Adrenal gland (tissue), 12 donors: ENCODE measurements around the gene OSR1. TPM values are rescaled to one million over a fixed set of nuclear protein-coding genes. Genes with fewer than 3 reads are reported as not detected.

Experiments used
- DNase-seq, 7 donors: peaks; one replicate each; pipeline ENCODE4 v3.0.0-alpha.2; 2019 to 2020
- H3K27ac ChIP-seq, 5 donors: fragments of 200-600 bp; sonication (generic) in 4 of 5; 1 replicate in 3 of 5; 2 replicates in 2 of 5; pipeline versions ENCODE4 v1.5.1 to v1.8.0; 2016 to 2020; ENCODE audit warnings: mild to moderate bottlenecking in 1 of 5
- H3K27me3 ChIP-seq: fragments of 200-600 bp; 2 replicates; pipeline ENCODE4 v1.8.0; 2021
- H3K36me3 ChIP-seq, 2 donors: fragments of 200-600 bp; replicated peaks in 1 of 2; 1 replicate in 1 of 2; 2 replicates in 1 of 2; pipeline versions ENCODE4 v1.5.1 to v1.8.0; 2018 to 2022
- H3K4me1 ChIP-seq, 2 donors: fragments of 200-600 bp; replicated peaks in 1 of 2; 1 replicate in 1 of 2; 2 replicates in 1 of 2; pipeline versions ENCODE4 v1.5.1 to v1.8.0; 2018 to 2021
- H3K4me3 ChIP-seq, 4 donors: fragments of 200-600 bp; sonication (generic) in 3 of 4; one replicate each; pipeline ENCODE4 v1.5.1; 2016 to 2018
- H3K9me3 ChIP-seq, 3 donors: fragments of 200-600 bp; sonication (generic) in 1 of 3; replicated peaks in 1 of 3; 1 replicate in 2 of 3; 2 replicates in 1 of 3; pipeline versions ENCODE4 v1.5.1 to v1.8.0; 2016 to 2021
- POLR2A ChIP-seq, 2 donors: fragments of 450-650 bp; IDR thresholded peaks; one replicate each; pipeline ENCODE4 v1.6.1; 2017; ENCODE audit warnings: antibody characterized with exemption in 2 of 2, mild to moderate bottlenecking in 2 of 2, moderate library complexity in 1 of 2
- WGBS, 4 donors: extraction: QIAGEN DNeasy Blood & Tissue Kit in 2 of 4; methylation state at CpG; one replicate each; pipeline versions ENCODE4 v1.1.5 to v1.1.7; 2013 to 2017; 5-methylcytosine and 5-hydroxymethylcytosine counted together
- intact Hi-C, 2 donors: fragments of 100-400 bp; cut with DNase I; formaldehyde crosslinking; loops; one replicate each; pipeline versions ENCODE4 v1.14.1 to v1.15.0; 2022 to 2023
- microRNA-seq, 3 donors: library from miRNA; unstranded; fragments of <30 nt; microRNA quantifications; one replicate each; pipeline ENCODE4, GENCODE V29; 2017 to 2020
- polyA plus RNA-seq, 3 donors: library from polyadenylated mRNA; stranded (reverse); fragments of 200-250 nt in 2 of 3; fragments of 350-450 nt in 1 of 3; fragmentation: Illumina TruSeq in 1 of 3; extraction: RNeasy Lipid Tissue Mini Kit (QIAGEN cat#74804) in 1 of 3; gene quantifications; one replicate each; pipeline ENCODE4 v1.2.3, GENCODE V29; 2013 to 2014
- small RNA-seq, 2 donors: library from RNA; depleted of rRNA; stranded (forward); fragments of <200 nt; gene quantifications; one replicate each; pipeline ENCODE3, GENCODE V24; 2016
- total RNA-seq, 9 donors: library from RNA; depleted of rRNA in 4 of 9; stranded (reverse); fragments of >200 nt in 4 of 9; fragments of 120-200 nt in 1 of 9; fragmentation: NEBNext Ultra II Directional in 1 of 9; extraction: Animal tissue kit (Norgen Biotek cat#: 25700) in 1 of 9; gene quantifications; one replicate each; pipeline versions ENCODE4 v1.1.0 to v1.2.4, GENCODE V29; 2013 to 2023
- TF ChIP-seq, protein P1 (sequence below), 6 experiments: fragments of 450-650 bp in 4 of 6; fragments of 200-600 bp in 2 of 6; sonication (generic) in 1 of 6; IDR thresholded peaks; 1 replicate in 5 of 6; 2 replicates in 1 of 6; pipeline versions ENCODE4 v1.5.1 to v1.8.0; 2016 to 2021; ENCODE audit warnings: antibody characterized with exemption in 6 of 6, mild to moderate bottlenecking in 2 of 6, moderate library complexity in 1 of 6
- donor health status: healthy with polysubstance abuse.
- donor health status: Bipolar disorder and iron deficiency.
- donor health status: DM: yes; HTN: yes; CAD: no.
- donor health status: DM: no; HTN: no; CAD: no.
- donor health status: DM: no; HTN: no; CAD: no.
- donor health status: DM: yes; HTN: yes; CAD: no.

Gene OSR1
- total and polyA plus RNA-seq, 12 donors = 0.61 to 7.9 (median 2.4) TPM

DNA sequence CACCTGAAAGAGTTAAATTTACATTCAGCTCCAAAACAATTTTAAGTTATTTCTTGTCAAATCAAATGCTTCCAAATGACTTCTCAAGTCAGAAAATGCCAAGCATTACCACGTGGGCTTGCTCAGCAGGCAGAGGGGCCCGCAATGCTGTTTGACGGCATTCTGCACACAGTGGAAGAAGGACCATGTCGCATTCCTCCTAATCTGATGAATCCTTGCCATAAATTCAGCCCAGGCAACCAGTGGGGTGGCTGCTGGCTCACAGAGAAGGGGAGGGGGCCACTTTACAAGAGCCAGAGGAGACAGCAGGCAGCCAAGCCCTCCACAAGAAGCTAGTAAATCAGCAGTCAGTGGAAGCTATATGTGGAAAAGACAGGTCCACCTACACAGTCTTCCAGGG lies 56.7 kb downstream of the OSR1 start:
- Histone ChIP-seq H3K27me3 (no peaks in the 10 kb centered on the region), H3K27ac (no peak overlapping the region), H3K4me1 (no peaks in the 10 kb centered on the region), H3K4me3 (no peak overlapping the region), H3K9me3 (no peaks in the 10 kb centered on the region), H3K36me3 (no peaks in the 10 kb centered on the region)
- TF ChIP-seq, protein P1, sequence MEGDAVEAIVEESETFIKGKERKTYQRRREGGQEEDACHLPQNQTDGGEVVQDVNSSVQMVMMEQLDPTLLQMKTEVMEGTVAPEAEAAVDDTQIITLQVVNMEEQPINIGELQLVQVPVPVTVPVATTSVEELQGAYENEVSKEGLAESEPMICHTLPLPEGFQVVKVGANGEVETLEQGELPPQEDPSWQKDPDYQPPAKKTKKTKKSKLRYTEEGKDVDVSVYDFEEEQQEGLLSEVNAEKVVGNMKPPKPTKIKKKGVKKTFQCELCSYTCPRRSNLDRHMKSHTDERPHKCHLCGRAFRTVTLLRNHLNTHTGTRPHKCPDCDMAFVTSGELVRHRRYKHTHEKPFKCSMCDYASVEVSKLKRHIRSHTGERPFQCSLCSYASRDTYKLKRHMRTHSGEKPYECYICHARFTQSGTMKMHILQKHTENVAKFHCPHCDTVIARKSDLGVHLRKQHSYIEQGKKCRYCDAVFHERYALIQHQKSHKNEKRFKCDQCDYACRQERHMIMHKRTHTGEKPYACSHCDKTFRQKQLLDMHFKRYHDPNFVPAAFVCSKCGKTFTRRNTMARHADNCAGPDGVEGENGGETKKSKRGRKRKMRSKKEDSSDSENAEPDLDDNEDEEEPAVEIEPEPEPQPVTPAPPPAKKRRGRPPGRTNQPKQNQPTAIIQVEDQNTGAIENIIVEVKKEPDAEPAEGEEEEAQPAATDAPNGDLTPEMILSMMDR (IDR thresholded peaks at IDR 0.05) = no peak
- TF ChIP-seq POLR2A (IDR thresholded peaks at IDR 0.05) = no peak
- DNase-seq = no peak
- WGBS, 4 donors = 80 to 91% (median 86%) methylated on average over 4 of the region's 4 CpGs
- intact Hi-C loops = no loop called here

Small RNAs within 50 kb of the gene (microRNA-seq; reads per million reads assigned to microRNA genes)
- 0.76 to 2.6 (median 1.3) reads per million in 3 donors for gene MIR4757

Small RNAs within 50 kb of the gene (small RNA-seq; reads per million reads assigned to genes)
- 0 to 0.24 reads per million in 2 donors for gene MIR4757
